Measurements from ENCODE around the gene NEK3. TPM values are rescaled to one million over a fixed set of nuclear protein-coding genes. Genes with fewer than 3 reads are reported as not detected.
A peak's percentile ranks its signal among the peaks of the same experiment; 100 is the strongest.
"Not testable (repeated sequence)": the region's sequence is repeated elsewhere in the genome, so short reads cannot be mapped to it uniquely, and the experiment has no call there.

Gene NEK3
- 10 to 100 TPM in 3 of 6 donors, 1 to 10 TPM in 3; 4.4 to 34.6 (median 13.7) TPM for total RNA-seq

DNA sequence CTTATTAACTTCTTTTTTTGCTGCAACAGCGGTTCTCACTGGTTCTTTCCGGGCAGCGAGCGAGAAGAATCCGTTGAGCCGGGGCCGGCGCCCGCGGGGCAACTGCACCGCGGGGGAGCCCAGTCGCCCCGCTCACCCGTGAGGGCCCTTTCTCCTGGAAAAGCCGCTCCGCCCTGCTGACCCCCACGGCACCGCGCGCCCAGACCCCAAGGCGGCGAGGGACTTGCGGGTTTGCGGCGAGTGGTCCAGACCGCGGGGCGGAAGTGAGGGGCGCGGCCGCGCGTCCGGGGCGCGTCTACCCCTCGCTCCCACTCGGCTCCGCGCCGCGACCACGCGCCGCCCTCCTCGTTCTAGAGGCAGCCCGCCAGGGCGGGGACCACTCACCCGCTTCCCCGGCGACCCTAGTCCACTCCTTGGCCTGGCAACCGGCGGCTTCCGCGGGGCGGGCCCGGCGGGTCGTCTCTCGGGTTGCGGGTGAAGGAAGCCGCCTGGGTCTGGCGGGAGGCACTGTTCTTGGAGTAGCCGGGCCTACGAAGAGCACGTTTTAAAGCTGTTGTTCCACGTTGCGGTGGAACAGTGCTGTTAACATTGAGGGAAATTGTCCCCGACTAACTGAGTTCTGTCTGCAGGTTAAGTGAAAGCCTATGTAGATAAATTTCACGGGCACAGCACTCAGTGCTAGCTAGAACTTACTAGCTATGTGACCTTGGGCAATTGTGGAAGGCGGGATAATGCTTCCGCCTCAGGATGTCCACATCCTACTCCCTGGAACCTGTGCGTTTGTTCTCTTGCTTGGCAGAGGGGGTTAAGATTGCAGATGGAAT lies at the start of gene NEK3:
Gene NEK3, minus strand, starts transcription at position 439 of the 824 bp plus-strand sequence. CDS start 3,406 bp downstream, outside the sequence.
- ATAC-seq (ENCODE audit: low FRiP score in 2 of 2): peak; percentile 89 to 92
- TF ChIP-seq POLR2AphosphoS5 (IDR thresholded peaks at IDR 0.05) (peak; percentile 17 to 18), CTCF (IDR thresholded peaks at IDR 0.05) (peak in 2 of 6 experiments; percentile 7 to 22), EP300 (IDR thresholded peaks at IDR 0.05) (no peak), POLR2A (IDR thresholded peaks at IDR 0.05) (peak in 2 of 4 donors; percentile 30 to 52)
- Histone ChIP-seq H3K4me1 (peaks cover 17 to 40% (median 27%) of the 10 kb centered on the region in 4 donors), H3K9me3 (no peaks in the 10 kb centered on the region), H3K4me3 (peak within 1 kb of the TSS; percentile 85 to 96 (median 88)), H3K27me3 (no peaks in the 10 kb centered on the region), H3K27ac (peak within 1 kb of the TSS; percentile 85 to 96 (median 91)), H3K36me3 (peaks cover 0 to 5% (median 0%) of the 10 kb centered on the region in 4 donors)
- WGBS, 2 donors: 6 to 21% methylated on average over 9 to 31 of the region's 74 CpGs
- peak; percentile 75 to 93 for DNase-seq

GRCh38 chr13:52208384-52208783 lies 49.0 kb upstream of the NEK3 start:
- not testable (repeated sequence) for H3K4me1 ChIP-seq; H3K36me3 ChIP-seq; DNase-seq; H3K27me3 ChIP-seq; ATAC-seq (ENCODE audit: low FRiP score in 2 of 2); H3K27ac ChIP-seq; H3K4me3 ChIP-seq; H3K9me3 ChIP-seq
- WGBS, 2 donors: 88 to 91% methylated on average over 6 of the region's 6 CpGs

DNA sequence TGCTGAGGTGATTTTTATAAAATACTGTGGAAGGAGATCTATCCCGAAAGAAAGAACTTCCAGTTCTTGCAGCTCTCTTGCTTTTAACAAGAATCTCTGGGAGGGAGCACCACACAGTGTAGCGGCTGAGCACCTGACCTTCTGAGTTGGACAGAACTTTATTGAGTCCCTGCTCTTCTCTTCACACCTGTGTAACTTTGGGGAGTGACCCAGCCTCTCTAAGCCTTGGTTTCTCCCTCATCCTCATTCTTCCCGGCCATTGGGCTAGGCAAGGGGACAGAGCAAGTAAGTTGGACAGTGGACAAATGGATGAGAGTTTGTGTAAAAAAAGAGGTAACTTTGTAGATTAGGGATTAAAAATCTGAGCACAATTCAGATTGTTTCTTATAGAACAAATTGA lies 48.5 kb upstream of the NEK3 start:
- not testable (repeated sequence) for H3K4me1 ChIP-seq; DNase-seq; H3K36me3 ChIP-seq; H3K9me3 ChIP-seq; H3K27me3 ChIP-seq; H3K27ac ChIP-seq; H3K4me3 ChIP-seq; ATAC-seq (ENCODE audit: low FRiP score in 2 of 2)
- 84 to 93% methylated on average over 3 of the region's 3 CpGs for WGBS, 2 donors

- not testable (repeated sequence) for H3K4me1 ChIP-seq; H3K4me3 ChIP-seq; H3K27me3 ChIP-seq; H3K27ac ChIP-seq; ATAC-seq (ENCODE audit: low FRiP score in 2 of 2); H3K36me3 ChIP-seq; H3K9me3 ChIP-seq; DNase-seq
- 85 to 95% methylated on average over 2 of the region's 2 CpGs for WGBS, 2 donors
These were observed 47.9 kb upstream of the NEK3 start for GRCh38 chr13:52207337-52207736.

GRCh38 chr13:52204546-52204945 lies 45.1 kb upstream of the NEK3 start:
- ATAC-seq (ENCODE audit: low FRiP score in 2 of 2): not testable (repeated sequence)

DNA sequence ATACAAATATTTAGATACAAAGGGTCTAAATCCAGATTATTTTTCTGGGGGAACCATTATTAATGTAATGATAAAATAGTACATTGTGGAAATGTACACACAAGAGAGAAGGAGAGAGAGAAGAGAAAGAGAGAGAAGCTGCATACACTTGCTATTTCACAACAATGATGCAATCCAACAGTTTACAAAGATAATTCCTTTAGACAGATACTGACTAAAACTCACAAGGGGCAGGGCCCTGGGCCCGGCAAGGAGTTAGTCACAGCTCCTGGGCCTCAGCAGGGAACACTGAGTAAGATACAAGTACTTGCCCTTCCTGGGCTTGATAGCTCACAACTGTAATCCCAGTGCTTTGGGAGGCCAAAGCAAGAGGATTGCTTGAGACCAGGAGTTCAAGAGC lies 44.5 kb upstream of the NEK3 start:
- not testable (repeated sequence) for H3K4me1 ChIP-seq, H3K4me3 ChIP-seq, H3K9me3 ChIP-seq, H3K27me3 ChIP-seq, H3K27ac ChIP-seq, H3K36me3 ChIP-seq
- DNase-seq: peak in 1 of 2 donors; percentile 40
- WGBS, 2 donors: 22 to 33% methylated on average over 1 of the region's 1 CpG
- ATAC-seq (ENCODE audit: low FRiP score in 2 of 2): peak in 1 of 2 donors; percentile 90

More at GRCh38 chr13:52204546-52204945, 45.1 kb upstream of the NEK3 start:
- not testable (repeated sequence) for DNase-seq, H3K27me3 ChIP-seq, H3K36me3 ChIP-seq, H3K4me3 ChIP-seq, H3K27ac ChIP-seq, H3K9me3 ChIP-seq, H3K4me1 ChIP-seq
- 72 to 83% methylated on average over 4 of the region's 4 CpGs for WGBS, 2 donors

DNA sequence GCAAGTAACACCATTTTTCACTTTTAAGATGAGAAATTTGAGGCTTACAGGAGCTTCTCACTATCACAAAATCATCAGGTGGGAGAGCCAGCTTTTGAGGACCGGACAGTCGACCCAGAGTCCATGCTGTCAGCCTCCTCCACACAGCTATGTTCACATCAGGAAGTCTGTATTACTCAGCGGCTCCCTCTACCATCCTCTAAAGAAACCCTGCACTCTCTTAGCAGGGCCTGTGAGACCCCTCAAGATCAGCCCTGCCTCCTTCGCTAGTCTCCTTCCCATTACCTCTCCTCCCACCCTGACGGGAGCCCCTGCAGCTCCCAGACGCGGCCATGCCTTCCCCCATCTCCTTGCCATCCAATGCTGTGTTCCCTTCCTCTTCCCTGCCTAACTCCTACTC lies 43.1 kb upstream of the NEK3 start:
- not testable (repeated sequence) for H3K36me3 ChIP-seq; H3K27me3 ChIP-seq; DNase-seq; ATAC-seq (ENCODE audit: low FRiP score in 2 of 2); H3K4me3 ChIP-seq; H3K9me3 ChIP-seq; H3K4me1 ChIP-seq; H3K27ac ChIP-seq
- WGBS, 2 donors: 60 to 80% methylated on average over 7 of the region's 7 CpGs

Measured in upper lobe of left lung (tissue), 6 donors.